ENCODE results near the gene SLC25A34.

Gene SLC25A34

GRCh38 chr1:15717418-15718125 is 18.5 kb upstream of the SLC25A34 start:
- no peak for TF ChIP-seq EZH2phosphoT487 (IDR thresholded peaks at IDR 0.05; ENCODE audit: low read depth)
- no peak for TF ChIP-seq CTCF (IDR thresholded peaks at IDR 0.05; ENCODE audit: low read depth, low read length)
- no peaks in the 10 kb centered on the region for H3K36me3 ChIP-seq (replicated peaks; ENCODE audit: low read depth, low read length)
- no peaks in the 10 kb centered on the region for H3K27me3 ChIP-seq (ENCODE audit: low read depth, low read length)

GRCh38 chr1:15718199-15718601 is 17.9 kb upstream of the SLC25A34 start:
- H3K4me3 ChIP-seq (ENCODE audit: low read length), result no peak overlapping the region
- no peaks in the 10 kb centered on the region for H3K27me3 ChIP-seq (ENCODE audit: low read depth, low read length)
- H2AFZ ChIP-seq (ENCODE audit: low read depth, low read length), result no peak overlapping the region
- H3K4me1 ChIP-seq (ENCODE audit: low read length), result no peaks in the 10 kb centered on the region
- H3K4me2 ChIP-seq (ENCODE audit: low read length), result no peak overlapping the region
- H3K9me3 ChIP-seq (ENCODE audit: insufficient read depth, low read length), result no peaks in the 10 kb centered on the region
- no peak for TF ChIP-seq CTCF (IDR thresholded peaks at IDR 0.05; ENCODE audit: low read depth, low read length)
- peaks cover 3% of the 10 kb centered on the region; the same call in 1 of the 2 replicates for H4K20me1 ChIP-seq (ENCODE audit: insufficient read depth, low read length)
- peaks cover 8% of the 10 kb centered on the region for H3K79me2 ChIP-seq (ENCODE audit: low read length)
- no peak overlapping the region for H3K9ac ChIP-seq (ENCODE audit: low read length)
- no peaks in the 10 kb centered on the region for H3K36me3 ChIP-seq (replicated peaks; ENCODE audit: low read depth, low read length)
- H3K27ac ChIP-seq (ENCODE audit: low read length), result no peak overlapping the region

More at GRCh38 chr1:15717418-15718125, 18.5 kb upstream of the SLC25A34 start:
- H3K4me2 ChIP-seq (ENCODE audit: low read length), result no peak overlapping the region
- H3K4me1 ChIP-seq (ENCODE audit: low read length), result no peaks in the 10 kb centered on the region
- peaks cover 8% of the 10 kb centered on the region for H3K79me2 ChIP-seq (ENCODE audit: low read length)
- peaks cover 3% of the 10 kb centered on the region for H4K20me1 ChIP-seq (ENCODE audit: insufficient read depth, low read length)
- no peak overlapping the region for H3K9ac ChIP-seq (ENCODE audit: low read length)
- no peak overlapping the region for H2AFZ ChIP-seq (ENCODE audit: low read depth, low read length)
- H3K27ac ChIP-seq (ENCODE audit: low read length), result no peak overlapping the region
- no peaks in the 10 kb centered on the region for H3K9me3 ChIP-seq (ENCODE audit: insufficient read depth, low read length)
- no peak overlapping the region for H3K4me3 ChIP-seq (ENCODE audit: low read length)

DNA sequence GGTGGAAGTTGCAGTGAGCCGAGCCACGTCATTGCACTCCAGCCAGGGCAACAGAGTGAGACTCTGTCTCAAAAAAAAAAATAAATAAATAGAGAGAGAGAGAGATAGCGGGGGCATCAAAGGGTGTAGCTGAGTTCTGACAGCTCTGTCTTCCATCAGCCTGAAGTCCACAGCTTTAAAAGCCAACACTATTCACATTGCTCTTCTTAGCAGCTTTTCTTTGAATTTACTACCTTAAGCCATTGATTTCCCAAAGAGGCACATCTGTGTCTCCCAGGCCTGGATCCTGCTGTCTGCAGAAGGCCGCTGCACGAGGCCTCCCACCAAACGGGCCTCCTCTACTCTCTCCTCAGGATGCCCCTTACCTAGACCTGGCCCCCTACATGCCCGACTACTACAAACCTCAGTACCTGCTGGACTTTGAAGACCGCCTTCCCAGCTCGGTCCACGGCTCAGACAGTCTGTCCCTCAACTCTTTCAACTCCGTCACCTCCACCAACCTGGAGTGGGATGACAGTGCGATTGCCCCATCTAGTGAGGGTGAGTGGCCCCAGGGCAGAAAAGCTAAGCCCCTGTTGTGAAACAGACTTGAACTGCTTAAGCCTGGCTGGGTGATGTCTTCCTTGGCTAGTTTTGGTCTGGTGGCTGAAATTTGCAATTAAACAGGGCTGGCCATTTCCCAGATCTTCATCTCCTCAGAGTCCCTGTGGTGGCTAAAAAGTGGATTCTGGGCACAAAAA is 16.5 kb upstream of the SLC25A34 start:
- no peaks in the 10 kb centered on the region; the same call in 1 of the 2 replicates for H4K20me1 ChIP-seq (ENCODE audit: insufficient read depth, low read length)
- H3K9me3 ChIP-seq (ENCODE audit: insufficient read depth, low read length), result no peaks in the 10 kb centered on the region
- no peaks in the 10 kb centered on the region for H3K27me3 ChIP-seq (ENCODE audit: low read depth, low read length)
- no peaks in the 10 kb centered on the region for H3K4me1 ChIP-seq (ENCODE audit: low read length)
- H3K27ac ChIP-seq (ENCODE audit: low read length), result no peak overlapping the region
- peaks cover 5% of the 10 kb centered on the region for H3K79me2 ChIP-seq (ENCODE audit: low read length)
- no peak overlapping the region for H3K4me2 ChIP-seq (ENCODE audit: low read length)
- no peak overlapping the region for H2AFZ ChIP-seq (ENCODE audit: low read depth, low read length)
- H3K36me3 ChIP-seq (replicated peaks; ENCODE audit: low read depth, low read length), result no peaks in the 10 kb centered on the region
- H3K9ac ChIP-seq (ENCODE audit: low read length), result no peak overlapping the region
- H3K4me3 ChIP-seq (ENCODE audit: low read length), result no peak overlapping the region
- TF ChIP-seq CTCF (IDR thresholded peaks at IDR 0.05; ENCODE audit: low read depth, low read length) (no peak), EZH2phosphoT487 (IDR thresholded peaks at IDR 0.05; ENCODE audit: low read depth) (no peak)

DNA sequence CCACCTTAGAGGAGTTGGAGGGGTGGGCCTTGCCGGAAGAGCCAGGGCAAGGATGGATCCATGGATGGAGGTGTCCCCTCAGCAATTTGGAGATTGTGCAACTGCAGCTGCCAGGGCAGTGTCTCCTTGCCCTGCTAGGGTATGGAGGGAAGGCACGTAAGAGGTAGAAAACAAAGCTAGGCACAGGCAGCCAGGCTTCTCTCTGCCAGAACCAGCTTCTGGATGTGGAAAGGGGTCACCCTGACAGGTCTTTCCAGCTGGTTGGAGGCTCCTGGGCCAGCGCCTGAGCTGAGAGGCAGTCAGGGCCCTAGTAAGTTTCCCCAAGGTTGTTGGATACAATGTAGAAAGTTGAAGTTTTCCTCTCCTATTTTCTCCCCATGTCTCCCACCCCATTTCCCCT is 15.2 kb upstream of the SLC25A34 start:
- H3K4me1 ChIP-seq (ENCODE audit: low read length), result no peaks in the 10 kb centered on the region
- no peaks in the 10 kb centered on the region for H3K9me3 ChIP-seq (ENCODE audit: insufficient read depth, low read length)
- H3K27ac ChIP-seq (ENCODE audit: low read length), result no peak overlapping the region
- H3K27me3 ChIP-seq (ENCODE audit: low read depth, low read length), result no peaks in the 10 kb centered on the region
- no peak overlapping the region for H3K9ac ChIP-seq (ENCODE audit: low read length)
- H3K4me3 ChIP-seq (ENCODE audit: low read length), result no peak overlapping the region
- H3K36me3 ChIP-seq (replicated peaks; ENCODE audit: low read depth, low read length), result no peaks in the 10 kb centered on the region
- H3K4me2 ChIP-seq (ENCODE audit: low read length), result no peak overlapping the region
- no peaks in the 10 kb centered on the region for H4K20me1 ChIP-seq (ENCODE audit: insufficient read depth, low read length)
- H2AFZ ChIP-seq (ENCODE audit: low read depth, low read length), result no peak overlapping the region
- TF ChIP-seq EZH2phosphoT487 (IDR thresholded peaks at IDR 0.05; ENCODE audit: low read depth) (no peak), CTCF (IDR thresholded peaks at IDR 0.05; ENCODE audit: low read depth, low read length) (no peak)
- H3K79me2 ChIP-seq (ENCODE audit: low read length), result no peaks in the 10 kb centered on the region
